Activated CD4-positive, alpha-beta T cell treated with anti-CD3 and anti-CD28 coated beads, Interleukin-2, amount 10 ng/mL, durations not matched to agents 7 days and 5 days (primary cell): ENCODE results near the gene MYBBP1A. TPM values are rescaled to one million over a fixed set of nuclear protein-coding genes. Genes with fewer than 3 reads are reported as not detected.
A peak's percentile ranks its signal among the peaks of the same experiment; 100 is the strongest.

ENCODE experiments used
- CTCF ChIA-PET: fragments of 350-600 bp; sonication (Branson Sonifier 250); formaldehyde crosslinking; loops from one replicate; lab custom pipeline; 2021; ENCODE audit warnings: antibody characterized with exemption; lab: Charles Lee
- POLR2A ChIA-PET: fragments of 350-600 bp; sonication (Branson Sonifier 250); formaldehyde crosslinking; loops from one replicate; lab custom pipeline; 2021; ENCODE audit warnings: antibody characterized with exemption; lab: Charles Lee
- DNase-seq: peaks from one replicate; pipeline ENCODE4 v3.0.0-alpha.2; 2020
- H3K27ac Mint-ChIP-seq: one replicate; pipeline ENCODE4 v1.8.0; 2021; ENCODE audit warnings: mild to moderate bottlenecking, moderate library complexity, mixed read lengths
- H3K27me3 Mint-ChIP-seq: one replicate; pipeline ENCODE4 v1.8.0; 2021; ENCODE audit warnings: mixed read lengths
- H3K36me3 Mint-ChIP-seq: one replicate; pipeline ENCODE4 v1.8.0; 2021; ENCODE audit warnings: low read depth, mixed read lengths
- H3K4me1 Mint-ChIP-seq: one replicate; pipeline ENCODE4 v1.8.0; 2021; ENCODE audit warnings: mixed read lengths
- H3K4me3 Mint-ChIP-seq: one replicate; pipeline ENCODE4 v1.8.0; 2021; ENCODE audit warnings: mild to moderate bottlenecking, moderate library complexity, mixed read lengths
- H3K9me3 Mint-ChIP-seq: one replicate; pipeline ENCODE4 v1.8.0; 2021; ENCODE audit warnings: mixed read lengths
- total RNA-seq, 2 experiments: library from RNA; stranded (reverse); gene quantifications; one replicate each; pipeline ENCODE4 v1.2.3, GENCODE V29; 2021

Gene MYBBP1A
- total RNA-seq, 2 experiments from 2014 or later: 58.0 to 59.0 TPM

DNA sequence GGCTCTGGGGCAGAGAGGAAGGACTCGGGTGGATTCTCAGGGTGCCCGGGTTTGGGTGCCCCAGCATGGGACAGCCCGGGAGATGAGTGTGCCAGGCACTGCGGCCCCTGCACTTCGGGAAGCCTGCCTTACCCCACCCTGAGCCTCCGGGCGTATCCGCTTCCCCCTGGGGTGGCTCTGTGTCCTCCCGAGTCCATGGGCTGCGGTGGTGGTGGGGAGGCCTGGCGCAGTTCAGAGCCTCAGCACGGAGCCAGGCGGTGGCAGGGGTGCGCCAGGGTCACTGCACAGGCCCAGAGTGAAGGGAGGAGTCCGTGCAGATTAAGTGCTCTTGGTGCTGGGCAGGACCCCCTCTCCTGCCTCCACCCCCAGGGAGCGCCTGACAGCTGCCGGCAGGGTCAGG, 20.7 kb downstream of the MYBBP1A start:
- DNase-seq: no peak
- CTCF ChIA-PET: no interaction called here
- H3K9me3 Mint-ChIP-seq: no peaks in the 10 kb centered on the region

DNA sequence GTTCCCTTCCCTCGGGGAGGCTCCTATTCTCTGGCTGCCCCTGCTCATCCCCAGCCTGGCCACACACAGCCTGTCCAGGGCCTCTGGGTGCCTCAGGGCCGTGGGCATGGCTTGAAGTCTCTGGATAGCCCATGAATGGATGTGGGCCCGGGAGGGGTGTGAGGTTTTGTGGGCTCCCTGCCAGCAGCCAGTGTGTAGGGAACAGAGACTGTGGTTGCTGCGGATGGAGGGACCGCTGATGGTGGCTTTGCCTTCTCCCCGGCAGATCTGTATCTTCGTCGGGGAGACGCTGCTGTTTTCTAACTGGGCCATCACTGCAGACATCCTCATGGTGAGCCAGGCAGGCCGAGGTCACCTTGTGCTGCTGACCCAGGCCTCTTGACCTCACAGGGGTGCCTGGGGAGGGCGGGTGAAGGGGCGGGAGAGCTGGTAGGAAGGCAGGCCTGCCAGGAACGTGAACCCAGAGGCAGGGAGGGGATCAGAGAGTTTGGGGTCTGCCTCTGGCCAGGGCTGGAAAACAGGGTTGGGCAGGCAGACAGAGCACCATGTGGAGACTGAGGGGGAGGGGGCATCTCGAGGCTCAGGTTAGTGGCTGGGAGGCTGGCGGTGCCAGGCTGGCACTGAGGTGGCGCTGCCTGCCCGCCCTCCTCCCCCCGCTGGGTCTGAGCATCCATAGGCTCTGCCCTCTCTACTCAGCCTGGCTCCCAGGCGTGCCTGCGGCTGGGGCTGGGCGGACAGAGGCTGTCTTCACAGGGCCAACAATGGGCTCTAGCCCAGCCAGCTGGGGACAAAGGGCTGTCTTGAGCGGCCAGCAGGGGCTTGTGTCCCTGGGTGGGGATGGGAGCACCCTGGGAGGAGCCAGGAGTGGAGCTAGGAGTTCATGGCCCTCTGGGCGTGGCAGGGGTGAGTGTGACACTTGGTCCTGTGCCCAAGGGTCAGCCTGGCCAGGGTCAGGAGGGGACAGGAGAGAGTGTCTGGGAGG, 21.4 kb downstream of the MYBBP1A start:
- Mint-ChIP-seq H3K27ac (peak overlapping the region; percentile 13), H3K36me3 (no peaks in the 10 kb centered on the region), H3K9me3 (no peaks in the 10 kb centered on the region), H3K27me3 (peaks cover 4% of the 10 kb centered on the region), H3K4me1 (peaks cover 8% of the 10 kb centered on the region), H3K4me3 (no peak overlapping the region)
- ChIA-PET CTCF (interaction anchor here (0.6 kb wide), 1 partner anchor 80 kb away, joined by 3 read pairs; no protein-coding TSS in a partner anchor), POLR2A (no interaction called here)
- DNase-seq: no peak

More for the DNA sequence above, 20.7 kb downstream of the MYBBP1A start:
- peaks cover 8% of the 10 kb centered on the region for H3K4me1 Mint-ChIP-seq
- peaks cover 4% of the 10 kb centered on the region for H3K27me3 Mint-ChIP-seq
- no peaks in the 10 kb centered on the region for H3K36me3 Mint-ChIP-seq
- H3K27ac Mint-ChIP-seq: no peak overlapping the region
- POLR2A ChIA-PET: no interaction called here
- no peak overlapping the region for H3K4me3 Mint-ChIP-seq

DNA sequence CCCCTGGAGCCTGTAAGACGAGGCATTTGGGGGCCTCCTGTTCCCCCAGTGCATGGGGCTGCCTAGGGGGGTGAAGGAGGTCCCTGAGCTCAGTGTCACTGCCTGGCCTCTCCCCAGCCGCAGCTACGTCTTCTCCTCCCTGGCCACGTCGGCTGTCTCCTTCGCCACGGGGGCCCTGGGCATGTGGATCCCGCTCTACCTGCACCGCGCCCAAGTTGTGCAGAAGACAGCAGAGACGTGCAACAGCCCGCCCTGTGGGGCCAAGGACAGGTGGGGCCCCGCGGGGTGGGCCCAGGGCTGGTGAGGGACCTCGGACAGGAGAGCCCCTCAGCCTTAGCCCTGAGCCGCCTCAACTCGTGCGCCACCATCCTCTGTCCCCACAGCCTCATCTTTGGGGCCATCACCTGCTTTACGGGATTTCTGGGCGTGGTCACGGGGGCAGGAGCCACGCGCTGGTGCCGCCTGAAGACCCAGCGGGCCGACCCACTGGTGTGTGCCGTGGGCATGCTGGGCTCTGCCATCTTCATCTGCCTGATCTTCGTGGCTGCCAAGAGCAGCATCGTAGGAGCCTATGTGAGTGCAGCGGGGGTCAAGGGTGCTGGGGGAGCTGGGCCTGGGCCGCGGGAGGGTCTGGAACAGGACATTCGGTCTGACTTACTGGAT, 22.2 kb downstream of the MYBBP1A start:
- peak overlapping the region; percentile 13 for H3K27ac Mint-ChIP-seq
- H3K4me1 Mint-ChIP-seq: peaks cover 8% of the 10 kb centered on the region
- H3K4me3 Mint-ChIP-seq: no peak overlapping the region
- DNase-seq: no peak
- POLR2A ChIA-PET: no interaction called here
- CTCF ChIA-PET: interaction anchor here (0.6 kb wide), 1 partner anchor 81 kb away, joined by 3 read pairs; no protein-coding TSS in a partner anchor
- H3K9me3 Mint-ChIP-seq: no peaks in the 10 kb centered on the region
- H3K27me3 Mint-ChIP-seq: peaks cover 6% of the 10 kb centered on the region
- H3K36me3 Mint-ChIP-seq: no peaks in the 10 kb centered on the region

DNA sequence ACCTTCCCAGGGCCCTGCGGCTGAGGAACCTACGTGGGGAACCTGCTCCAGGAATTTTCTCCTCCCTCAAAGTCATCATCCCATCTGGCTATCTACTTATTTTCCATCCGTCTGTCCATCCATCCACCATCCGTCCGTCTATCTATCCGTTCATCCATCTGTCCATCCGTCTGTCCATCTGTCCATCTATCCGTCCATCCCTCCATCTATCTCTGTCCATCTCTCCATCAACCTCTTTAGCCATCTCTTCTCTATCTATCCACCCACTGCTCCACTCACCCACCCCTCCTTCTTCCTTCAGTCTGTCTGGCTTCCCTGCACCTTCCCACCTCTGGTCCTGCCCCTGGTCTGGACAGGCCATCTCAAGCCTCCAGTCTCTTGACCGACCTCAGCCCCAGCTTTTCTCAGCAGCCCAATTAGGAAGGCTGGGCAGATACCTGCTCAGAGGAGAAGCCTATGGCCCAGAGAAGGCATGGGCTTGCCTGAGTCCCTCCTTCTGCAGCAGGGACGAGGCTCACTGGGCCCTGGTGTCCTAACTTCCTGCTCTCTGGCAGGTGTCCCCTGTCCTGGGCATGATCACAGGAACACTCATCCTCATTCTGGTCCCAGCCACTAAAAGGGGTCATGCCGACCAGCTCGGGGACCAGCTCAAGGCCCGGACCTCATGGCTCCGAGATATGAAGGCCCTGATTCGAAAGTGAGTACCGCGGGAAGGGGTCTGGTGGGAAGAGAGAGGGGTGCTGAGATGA, 23.0 kb downstream of the MYBBP1A start:
- peaks cover 8% of the 10 kb centered on the region for H3K4me1 Mint-ChIP-seq
- peak overlapping the region; percentile 2 for H3K27ac Mint-ChIP-seq
- no peaks in the 10 kb centered on the region for H3K9me3 Mint-ChIP-seq
- H3K27me3 Mint-ChIP-seq: peaks cover 9% of the 10 kb centered on the region
- ChIA-PET POLR2A (no interaction called here), CTCF (no interaction called here)
- H3K36me3 Mint-ChIP-seq: no peaks in the 10 kb centered on the region
- no peak overlapping the region for H3K4me3 Mint-ChIP-seq
- no peak for DNase-seq

DNA sequence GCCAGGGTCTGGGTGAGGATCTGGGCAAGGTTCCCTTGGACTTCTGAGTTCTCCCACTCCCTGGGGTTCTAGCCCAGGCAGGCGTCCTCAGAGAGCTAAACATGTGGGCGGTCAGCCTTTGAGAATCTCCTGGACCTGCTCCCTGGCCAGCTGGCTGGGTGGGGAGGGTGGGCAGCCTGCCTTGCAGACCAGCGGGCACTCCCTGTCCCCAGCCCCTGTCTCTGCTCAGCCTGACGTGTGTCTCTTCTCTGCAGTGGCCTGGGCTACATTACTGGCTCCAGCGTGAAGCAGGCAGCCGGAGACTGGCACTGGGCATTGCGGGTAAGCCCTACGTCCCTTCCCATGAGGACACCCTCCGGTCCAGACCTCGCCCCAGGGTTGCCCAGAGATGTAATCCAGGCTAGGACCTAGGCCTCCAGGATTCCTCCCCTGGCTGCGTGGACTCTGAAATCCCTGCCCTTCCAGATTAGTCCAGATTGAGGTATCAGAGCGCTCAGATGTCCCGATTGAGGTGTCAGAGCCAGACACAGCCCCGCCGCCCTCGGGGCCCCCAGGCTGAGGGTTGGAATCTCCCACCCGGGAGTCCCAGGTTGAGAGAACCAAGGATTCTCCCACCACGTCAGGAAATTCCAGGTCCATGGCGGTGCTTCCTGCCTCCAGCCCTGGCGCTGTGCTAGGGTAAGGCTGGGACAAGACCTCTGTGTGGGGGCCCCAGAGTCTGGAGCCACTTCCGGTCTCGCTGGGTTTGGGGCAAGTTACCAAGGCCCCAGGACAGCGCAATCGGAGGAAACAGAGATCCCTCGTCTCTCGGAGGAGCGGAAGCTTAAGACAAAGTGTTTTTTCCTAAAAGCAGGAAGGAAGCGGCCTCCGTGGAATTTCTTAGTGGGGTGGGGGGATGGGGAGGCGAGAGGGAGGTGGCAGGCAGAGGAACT, 24.1 kb downstream of the MYBBP1A start:
- ChIA-PET POLR2A (no interaction called here), CTCF (no interaction called here)
- DNase-seq: no peak
- peaks cover 8% of the 10 kb centered on the region for H3K4me1 Mint-ChIP-seq
- H3K36me3 Mint-ChIP-seq: no peaks in the 10 kb centered on the region
- no peak overlapping the region for H3K4me3 Mint-ChIP-seq
- peaks cover 13% of the 10 kb centered on the region for H3K27me3 Mint-ChIP-seq
- no peaks in the 10 kb centered on the region for H3K9me3 Mint-ChIP-seq
- no peak overlapping the region for H3K27ac Mint-ChIP-seq

DNA sequence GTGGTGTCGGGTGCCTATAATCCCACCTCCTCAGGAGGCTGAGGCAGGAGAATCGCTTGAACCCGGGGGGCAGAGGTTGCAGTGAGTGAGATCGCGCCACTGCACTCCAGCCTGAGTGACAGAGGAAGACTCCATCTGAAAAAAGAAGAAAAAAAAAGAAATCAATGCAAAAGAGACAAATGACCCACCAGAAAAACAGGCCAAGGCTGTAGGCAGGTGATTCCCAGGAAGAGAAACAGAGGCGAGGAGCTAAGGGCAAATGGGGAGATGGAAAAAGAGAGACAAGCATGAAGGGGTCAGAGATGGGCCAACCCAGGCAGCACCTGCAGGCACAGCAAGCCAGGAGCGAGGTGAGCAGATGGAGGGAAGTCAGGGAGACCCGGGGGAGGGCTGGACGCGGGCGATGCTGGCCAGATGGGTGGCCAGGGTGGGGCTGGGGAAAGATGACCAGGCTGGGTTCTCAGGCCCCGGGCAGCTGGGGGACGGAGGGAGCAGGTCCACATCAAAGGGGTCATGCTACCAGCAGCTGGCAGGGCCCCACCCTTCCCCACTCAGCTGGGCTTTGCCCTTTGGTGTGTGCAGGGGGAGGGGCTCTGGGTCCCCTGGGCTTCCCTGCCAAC, 25.5 kb downstream of the MYBBP1A start:
- H3K9me3 Mint-ChIP-seq: no peaks in the 10 kb centered on the region
- no peak for DNase-seq
- peaks cover 8% of the 10 kb centered on the region for H3K4me1 Mint-ChIP-seq
- ChIA-PET CTCF (interaction anchor here (1.8 kb wide), 1 partner anchor 8 kb away, joined by 5 read pairs; no protein-coding TSS in a partner anchor), POLR2A (interaction anchor here (0.6 kb wide), 1 partner anchor 260 kb away, joined by 6 read pairs; no protein-coding TSS in a partner anchor)
- peaks cover 13% of the 10 kb centered on the region for H3K27me3 Mint-ChIP-seq
- no peak overlapping the region for H3K27ac Mint-ChIP-seq
- no peaks in the 10 kb centered on the region for H3K36me3 Mint-ChIP-seq
- H3K4me3 Mint-ChIP-seq: no peak overlapping the region

DNA sequence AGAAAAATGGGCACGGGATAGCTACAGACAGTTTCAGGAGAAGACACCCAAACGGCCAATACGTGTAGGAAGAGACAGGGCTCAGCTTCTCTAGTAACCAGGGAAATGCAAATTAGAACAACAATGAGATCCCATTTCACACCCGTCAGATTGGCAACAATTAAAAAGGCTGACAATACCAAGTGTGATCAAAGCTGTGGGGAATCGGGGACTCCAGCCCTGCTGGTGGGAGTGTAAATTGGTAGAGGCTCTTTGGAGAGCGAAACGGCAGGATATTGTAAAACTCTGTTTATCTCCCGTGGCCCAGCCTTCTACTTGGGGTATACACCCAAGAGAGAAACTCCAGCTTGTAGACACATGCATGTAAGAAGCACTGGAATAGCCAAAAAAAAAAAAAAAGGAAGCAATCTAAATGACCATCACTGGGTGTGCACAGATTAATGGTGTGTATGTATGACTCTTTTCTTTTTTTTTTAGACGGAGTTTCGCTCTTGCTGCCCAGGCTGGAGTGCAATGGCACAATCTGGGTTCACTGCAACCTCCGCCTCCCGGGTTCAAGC, 27.5 kb downstream of the MYBBP1A start:
- Mint-ChIP-seq H3K9me3 (no peaks in the 10 kb centered on the region), H3K4me1 (no peaks in the 10 kb centered on the region), H3K36me3 (no peaks in the 10 kb centered on the region)

DNA sequence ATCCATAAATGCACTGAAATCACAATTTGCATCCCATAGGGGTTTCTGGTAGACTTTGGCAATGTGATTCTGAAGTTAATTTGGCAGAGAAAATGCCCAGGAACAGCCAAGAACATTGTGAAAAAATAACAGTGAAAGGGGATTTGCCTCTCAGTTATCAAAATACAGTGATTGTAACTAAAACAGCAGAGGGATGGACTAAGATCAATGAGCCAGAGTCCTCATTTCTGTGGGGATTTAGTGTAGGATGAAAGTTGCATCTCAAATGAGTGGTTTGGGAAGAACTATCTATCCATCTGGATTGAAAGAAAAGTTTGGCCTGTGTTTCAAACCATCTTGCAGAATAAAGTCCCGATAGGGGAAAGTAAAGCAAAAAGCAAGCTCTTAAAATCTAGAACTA, 28.1 kb downstream of the MYBBP1A start:
- Mint-ChIP-seq H3K4me1 (no peaks in the 10 kb centered on the region), H3K4me3 (no peak overlapping the region), H3K27ac (no peak overlapping the region), H3K36me3 (no peaks in the 10 kb centered on the region), H3K9me3 (no peaks in the 10 kb centered on the region), H3K27me3 (peaks cover 12% of the 10 kb centered on the region)
- POLR2A ChIA-PET: no interaction called here
- CTCF ChIA-PET: no interaction called here
- no peak for DNase-seq

More for the DNA sequence above, 27.5 kb downstream of the MYBBP1A start:
- Mint-ChIP-seq H3K4me3 (no peak overlapping the region), H3K27ac (no peak overlapping the region), H3K27me3 (peaks cover 13% of the 10 kb centered on the region)
- ChIA-PET CTCF (no interaction called here), POLR2A (no interaction called here)
- DNase-seq: no peak

DNA sequence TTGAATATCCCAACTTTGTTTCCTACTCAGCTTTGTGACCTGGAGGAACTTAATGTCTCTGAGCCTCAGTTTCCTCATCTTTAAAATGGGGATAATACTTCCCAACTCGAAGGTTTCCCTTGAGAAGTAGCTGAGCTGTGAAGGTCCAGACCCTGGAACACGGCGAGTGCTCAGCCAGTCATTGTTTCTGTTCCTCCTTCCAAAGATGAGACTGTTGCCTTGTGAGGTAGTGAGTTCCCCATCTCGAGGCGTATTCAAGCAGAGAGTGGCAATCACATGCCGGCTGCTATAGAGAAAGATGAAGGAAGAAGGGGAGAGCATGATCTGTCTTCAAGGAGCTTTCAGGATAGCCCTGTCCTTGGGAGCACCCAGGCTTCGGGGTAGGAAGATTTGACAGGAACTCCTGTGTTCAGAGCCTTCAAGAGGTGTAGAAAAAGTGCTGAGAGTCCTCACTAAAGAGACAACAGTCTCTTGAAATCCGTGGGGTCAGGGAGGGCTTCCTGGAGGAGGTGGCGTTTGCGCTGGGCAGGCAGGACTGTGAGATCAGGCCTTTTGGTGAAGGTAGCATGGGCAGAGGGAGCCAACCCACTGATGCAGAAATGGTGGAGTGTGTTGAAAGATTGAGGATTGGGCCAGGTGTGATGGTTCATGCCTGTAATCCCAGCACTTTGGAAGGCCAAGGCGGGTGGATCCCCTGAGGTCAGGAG, 29.3 kb downstream of the MYBBP1A start:
- H3K4me1 Mint-ChIP-seq: no peaks in the 10 kb centered on the region
- no peaks in the 10 kb centered on the region for H3K9me3 Mint-ChIP-seq
- no peak overlapping the region for H3K4me3 Mint-ChIP-seq
- no peaks in the 10 kb centered on the region for H3K36me3 Mint-ChIP-seq
- H3K27me3 Mint-ChIP-seq: peaks cover 9% of the 10 kb centered on the region
- no peak overlapping the region for H3K27ac Mint-ChIP-seq
- POLR2A ChIA-PET: no interaction called here
- CTCF ChIA-PET: interaction anchor here (1.9 kb wide), 1 partner anchor 42 kb away, joined by 5 read pairs; no protein-coding TSS in a partner anchor
- DNase-seq: no peak

DNA sequence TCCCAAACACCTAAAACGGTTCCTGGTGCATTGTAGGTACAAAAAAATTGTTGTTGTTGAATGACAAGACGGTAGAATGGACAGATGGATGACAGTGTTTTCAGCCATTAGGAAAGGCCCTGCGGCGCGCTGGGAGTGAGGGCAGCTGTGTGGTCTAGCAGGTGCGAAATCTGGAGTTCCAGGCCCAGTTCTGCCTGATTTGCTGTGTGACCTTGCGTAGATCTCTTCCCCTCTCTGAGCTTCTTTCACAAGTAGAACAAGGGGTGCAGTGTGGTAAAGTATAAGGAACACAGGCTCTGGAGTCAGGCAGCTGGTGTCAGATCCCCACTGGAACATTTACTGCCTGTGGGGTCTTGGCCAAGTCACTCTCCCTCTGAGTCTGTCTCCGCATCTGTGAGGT, 31.2 kb downstream of the MYBBP1A start:
- Mint-ChIP-seq H3K27ac (no peak overlapping the region), H3K4me3 (no peak overlapping the region), H3K27me3 (peaks cover 9% of the 10 kb centered on the region), H3K36me3 (no peaks in the 10 kb centered on the region), H3K9me3 (no peaks in the 10 kb centered on the region), H3K4me1 (no peaks in the 10 kb centered on the region)
- POLR2A ChIA-PET: interaction anchor here (0.5 kb wide), 1 partner anchor 247 kb away, joined by 3 read pairs; no protein-coding TSS in a partner anchor
- CTCF ChIA-PET: interaction anchor here (1.2 to 1.9 kb wide), 4 partner anchors 14 to 72 kb away, joined by 3 to 6 read pairs (median 4); no protein-coding TSS in a partner anchor
- DNase-seq: no peak

DNA sequence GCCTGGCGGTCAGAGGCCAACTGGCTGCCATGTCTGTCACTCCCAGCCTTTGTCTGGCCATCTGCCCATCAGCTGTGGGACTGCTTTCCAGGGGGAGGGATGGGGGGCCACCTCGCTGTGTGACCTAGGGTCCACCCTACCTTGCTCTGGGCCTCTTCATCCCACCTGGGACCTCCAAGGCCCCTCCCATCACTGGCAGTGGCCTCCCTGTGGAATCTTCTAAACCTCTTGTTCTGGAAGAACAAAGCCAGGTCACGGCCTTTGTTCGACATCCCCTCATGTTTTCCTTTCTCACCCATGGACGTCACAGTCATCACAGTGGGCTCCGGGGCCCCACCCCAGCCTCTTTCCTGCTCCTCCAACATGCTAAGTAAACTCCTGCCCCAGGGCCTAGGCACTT, 32.5 kb downstream of the MYBBP1A start:
- ChIA-PET CTCF (no interaction called here), POLR2A (no interaction called here)
- H3K4me3 Mint-ChIP-seq: no peak overlapping the region
- DNase-seq: no peak
- peaks cover 7% of the 10 kb centered on the region for H3K27me3 Mint-ChIP-seq
- H3K9me3 Mint-ChIP-seq: no peaks in the 10 kb centered on the region
- H3K4me1 Mint-ChIP-seq: peaks cover 4% of the 10 kb centered on the region
- no peaks in the 10 kb centered on the region for H3K36me3 Mint-ChIP-seq
- no peak overlapping the region for H3K27ac Mint-ChIP-seq
